H1 (cell line): ENCODE results near the gene LTBP1. TPM values are rescaled to one million over a fixed set of nuclear protein-coding genes. Genes with fewer than 3 reads are reported as not detected.

Experiments used
- CTCF ChIA-PET: fragments of 300-600 bp; sonication (Branson Sonifier 250); formaldehyde crosslinking; loops from one replicate; lab custom pipeline; 2021; ENCODE audit not compliant: partially characterized antibody; lab: Charles Lee
- POLR2A ChIA-PET: fragments of 300-600 bp; sonication (Branson Sonifier 250); formaldehyde crosslinking; loops from one replicate; lab custom pipeline; 2021; ENCODE audit warnings: inconsistent platforms; ENCODE audit not compliant: partially characterized antibody; lab: Charles Lee
- DNase-seq, 2 experiments: peaks; one replicate each; pipeline versions ENCODE4 v3.0.0 to v3.0.0-alpha.2; 2010 to 2022; ENCODE audit warnings: low spot score in 2 of 2, low read depth in 1 of 2, mixed read lengths in 1 of 2
- FAIRE-seq: peaks from 2 replicates; lab custom pipeline; 2011; peaks lifted over from hg19 to GRCh38; lab: Jason Lieb, UNC
- H2AFZ ChIP-seq: 2 replicates; pipeline ENCODE4 v1.8.1; 2012; ENCODE audit warnings: low read length, inconsistent platforms
- H2AK5ac ChIP-seq: 2 replicates; pipeline ENCODE4 v1.6.1; 2013; ENCODE audit warnings: low read depth, low read length
- H2BK120ac ChIP-seq: replicated peaks from 2 replicates; pipeline ENCODE3; 2013; ENCODE audit warnings: low read depth, low read length, inconsistent platforms
- H2BK12ac ChIP-seq: 2 replicates; pipeline ENCODE4 v1.6.1; 2013; ENCODE audit warnings: low read depth, low read length
- H2BK15ac ChIP-seq: 2 replicates; pipeline ENCODE4 v1.6.1; 2013; ENCODE audit warnings: low read length
- H2BK20ac ChIP-seq: 2 replicates; pipeline ENCODE4 v1.6.1; 2013; ENCODE audit warnings: low read length
- H2BK5ac ChIP-seq: 2 replicates; pipeline ENCODE4 v1.6.1; 2013; ENCODE audit warnings: low read depth, low read length
- H3K14ac ChIP-seq: 2 replicates; pipeline ENCODE4 v1.6.1; 2013; ENCODE audit warnings: inconsistent platforms; ENCODE audit not compliant: insufficient read length
- H3K18ac ChIP-seq: 2 replicates; pipeline ENCODE4 v1.6.1; 2013; ENCODE audit warnings: low read length; ENCODE audit errors: extremely low read depth
- H3K23ac ChIP-seq: 2 replicates; pipeline ENCODE4 v1.6.1; 2013; ENCODE audit warnings: inconsistent platforms; ENCODE audit not compliant: insufficient read length
- H3K23me2 ChIP-seq: 2 replicates; pipeline ENCODE4 v1.6.1; 2013; ENCODE audit warnings: low read depth, low read length
- H3K27ac ChIP-seq: 2 replicates; pipeline ENCODE4 v1.6.1; 2011; ENCODE audit warnings: low read depth, low read length, inconsistent platforms
- H3K27me3 ChIP-seq, 4 experiments: replicated peaks in 1 of 4; 1 replicate in 1 of 4; 2 replicates in 3 of 4; pipeline versions ENCODE4 v1.6.1 to v1.8.1; 2011 to 2013; ENCODE audit warnings: low read length in 3 of 4, mild to moderate bottlenecking in 3 of 4, inconsistent platforms in 2 of 4, mixed read lengths in 2 of 4, moderate library complexity in 1 of 4; ENCODE audit not compliant: control insufficient read depth in 3 of 4, insufficient read depth in 3 of 4; ENCODE audit errors: extremely low read depth in 1 of 4
- H3K36me3 ChIP-seq, 4 experiments: 2 replicates each; pipeline versions ENCODE4 v1.6.1 to v1.8.1; 2011 to 2013; ENCODE audit warnings: mild to moderate bottlenecking in 4 of 4, low read length in 3 of 4, moderate library complexity in 2 of 4, control low read depth in 1 of 4, inconsistent platforms in 1 of 4; ENCODE audit not compliant: insufficient read depth in 4 of 4, control insufficient read depth in 2 of 4
- H3K4ac ChIP-seq: replicated peaks from 2 replicates; pipeline ENCODE3; 2013; ENCODE audit warnings: low read length, low read depth, mixed read lengths, inconsistent platforms; ENCODE audit not compliant: insufficient read length
- H3K4me1 ChIP-seq, 4 experiments: replicated peaks in 1 of 4; 1 replicate in 1 of 4; 2 replicates in 3 of 4; pipeline versions ENCODE4 v1.6.1 to v1.8.1; 2011 to 2013; ENCODE audit warnings: low read length in 3 of 4, inconsistent platforms in 2 of 4, mixed read lengths in 1 of 4; ENCODE audit not compliant: insufficient read depth in 4 of 4, control insufficient read depth in 3 of 4
- H3K4me2 ChIP-seq, 2 experiments: 2 replicates each; pipeline versions ENCODE4 v1.6.1 to v1.8.1; 2011 to 2013; ENCODE audit warnings: low read depth in 2 of 2, low read length in 2 of 2, control low read depth in 1 of 2, inconsistent platforms in 1 of 2, mild to moderate bottlenecking in 1 of 2; ENCODE audit not compliant: insufficient read depth in 1 of 2
- H3K4me3 ChIP-seq, 4 experiments: fragments of 200-600, 300-600 bp in 1 of 4; sonication (generic), shearing (Covaris generic), sonication (Bioruptor Twin) in 1 of 4; 2 replicates each; pipeline versions ENCODE4 v1.5.1 to v1.8.1; 2011 to 2016; ENCODE audit warnings: low read length in 4 of 4, low read depth in 3 of 4, control low read depth in 2 of 4, inconsistent platforms in 2 of 4, mild to moderate bottlenecking in 2 of 4, mixed read lengths in 1 of 4, moderate library complexity in 1 of 4; ENCODE audit not compliant: insufficient read depth in 2 of 4; ENCODE audit errors: extremely low read depth in 1 of 4
- H3K56ac ChIP-seq: replicated peaks from 2 replicates; pipeline ENCODE3; 2013; ENCODE audit warnings: low read depth, mild to moderate bottlenecking, mixed read lengths, low read length, inconsistent platforms; ENCODE audit not compliant: insufficient read length
- H3K79me1 ChIP-seq: 2 replicates; pipeline ENCODE4 v1.6.1; 2013; ENCODE audit warnings: low read depth, low read length, control low read depth
- H3K79me2 ChIP-seq, 2 experiments: 2 replicates each; pipeline versions ENCODE4 v1.6.1 to v1.8.1; 2012 to 2013; ENCODE audit warnings: low read length in 2 of 2, mild to moderate bottlenecking in 2 of 2, inconsistent platforms in 1 of 2; ENCODE audit not compliant: insufficient read depth in 2 of 2, control insufficient read depth in 1 of 2
- H3K9ac ChIP-seq, 4 experiments: replicated peaks in 1 of 4; 1 replicate in 1 of 4; 2 replicates in 3 of 4; pipeline versions ENCODE4 v1.6.1 to v1.8.1; 2011 to 2013; ENCODE audit warnings: low read depth in 3 of 4, low read length in 3 of 4, control low read depth in 2 of 4, mild to moderate bottlenecking in 2 of 4, moderate library complexity in 2 of 4, inconsistent platforms in 1 of 4; ENCODE audit errors: extremely low read depth in 1 of 4
- H3K9me3 ChIP-seq, 2 experiments: 2 replicates each; pipeline versions ENCODE4 v1.6.1 to v1.8.1; 2012 to 2013; ENCODE audit warnings: mild to moderate bottlenecking in 2 of 2, moderate library complexity in 2 of 2, control low read depth in 1 of 2, inconsistent platforms in 1 of 2, low read depth in 1 of 2, low read length in 1 of 2, mixed read lengths in 1 of 2; ENCODE audit not compliant: insufficient read depth in 2 of 2
- H4K20me1 ChIP-seq, 2 experiments: replicated peaks in 1 of 2; 2 replicates each; pipeline versions ENCODE3 to v1.8.1; 2011 to 2013; ENCODE audit warnings: inconsistent platforms in 2 of 2, low read length in 2 of 2, mild to moderate bottlenecking in 1 of 2; ENCODE audit not compliant: insufficient read depth in 2 of 2, control insufficient read depth in 1 of 2
- H4K5ac ChIP-seq: 2 replicates; pipeline ENCODE4 v1.6.1; 2013; ENCODE audit warnings: low read length, low read depth, mixed read lengths, inconsistent platforms; ENCODE audit not compliant: insufficient read length
- H4K8ac ChIP-seq: 2 replicates; pipeline ENCODE4 v1.8.0; 2013; ENCODE audit warnings: mild to moderate bottlenecking, moderate library complexity, low read length, inconsistent platforms; ENCODE audit not compliant: insufficient read depth; ENCODE audit errors: extremely low read depth
- H4K91ac ChIP-seq: replicated peaks from 2 replicates; pipeline ENCODE3; 2013; ENCODE audit warnings: low read length, mixed read lengths, inconsistent platforms; ENCODE audit not compliant: insufficient read length
- HDAC2 ChIP-seq, 2 experiments: fragments of 300-600 bp in 1 of 2; sonication (generic) in 1 of 2; IDR thresholded peaks; 2 replicates each; pipeline ENCODE4 v1.6.1; 2011 to 2012; ENCODE audit warnings: low read depth in 2 of 2, low read length in 2 of 2, mild to moderate bottlenecking in 2 of 2, moderate library complexity in 2 of 2, borderline replicate concordance in 1 of 2, inconsistent platforms in 1 of 2
- WGBS, 2 experiments: shearing (Covaris generic) in 1 of 2; methylation state at CpG; one replicate each; pipeline versions ENCODE4 v1.1.6 to v1.1.7; 2013 to 2015; ENCODE audit warnings: low lambda C conversion rate in 2 of 2, mixed read lengths in 2 of 2, inconsistent platforms in 1 of 2, low coverage in 1 of 2, missing lambda C conversion rate in 1 of 2; ENCODE audit not compliant: insufficient replicate concordance in 2 of 2, insufficient coverage in 1 of 2, insufficient read length in 1 of 2; ENCODE audit errors: extremely low coverage in 1 of 2, missing lambda C conversion rate in 1 of 2; 5-methylcytosine and 5-hydroxymethylcytosine counted together
- polyA plus RNA-seq, 7 experiments: library from polyadenylated mRNA; depleted of rRNA in 3 of 7; stranded (reverse) in 5 of 7; unstranded in 2 of 7; fragments of >200 nt in 5 of 7; fragments of 200-250 nt in 2 of 7; gene quantifications; 1 replicate in 5 of 7; 2 replicates in 1 of 7; 4 replicates in 1 of 7; pipeline versions ENCODE4 v1.2.1 to v1.2.3, GENCODE V29; 2011 to 2013; ENCODE audit warnings: missing spikeins in 2 of 7, mixed read lengths in 2 of 7
- total RNA-seq: library from RNA; stranded (reverse); fragmentation: NEBNext Ultra II Directional; extraction: Animal tissue kit (Norgen Biotek cat#: 25700); gene quantifications from 2 replicates; pipeline ENCODE4 v1.2.1, GENCODE V29; 2021

Gene LTBP1
- total and polyA plus RNA-seq, 2 of the 8 experiments (the other 6 are each of a cell fraction or from before 2014, with no cell fraction given) = 15.4 to 24.7 TPM

DNA sequence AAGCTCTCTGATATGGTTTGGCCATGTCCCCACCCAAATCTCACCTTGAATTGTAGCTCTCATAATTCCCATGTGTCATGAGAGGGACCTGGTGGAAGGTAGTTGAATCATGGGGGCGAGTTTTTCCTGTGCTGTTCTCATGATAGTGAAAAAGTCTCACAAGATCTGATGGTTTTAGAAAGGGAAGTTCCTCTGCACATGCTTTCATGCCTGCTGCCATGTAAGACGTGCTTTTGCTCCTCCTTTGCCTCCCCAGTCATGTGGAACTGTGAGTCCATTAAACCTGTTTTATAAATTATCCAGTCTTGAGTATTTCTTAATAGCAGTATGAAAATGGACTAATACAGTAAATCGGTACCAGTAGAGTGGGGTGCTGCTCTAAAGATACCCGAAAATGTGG, 34.9 kb downstream of the LTBP1 start:
- peaks cover 0 to 2% of the 10 kb centered on the region in 2 experiments; a peak in 1 of 4 replicates for H3K9me3 ChIP-seq
- H2BK15ac ChIP-seq = no peak overlapping the region
- no peak overlapping the region for H2BK12ac ChIP-seq
- H3K4me3 ChIP-seq = no peak overlapping the region
- H3K4me2 ChIP-seq = no peak overlapping the region
- H3K4me1 ChIP-seq = no peaks in the 10 kb centered on the region; a peak in 1 of 7 replicates
- no peak overlapping the region for H2BK20ac ChIP-seq
- no peak overlapping the region for H3K14ac ChIP-seq
- ChIA-PET CTCF (no interaction called here), POLR2A (no interaction called here)
- no peak overlapping the region for H3K18ac ChIP-seq
- no peak for TF ChIP-seq HDAC2 (IDR thresholded peaks at IDR 0.05; ENCODE audit: borderline replicate concordance in 1 of 2, low read depth in 2 of 2, low read length in 2 of 2)
- no peak overlapping the region for H3K4ac ChIP-seq
- no peaks in the 10 kb centered on the region; a peak in 1 of 8 replicates for H3K36me3 ChIP-seq
- no peaks in the 10 kb centered on the region; a peak in 1 of 4 replicates for H3K79me2 ChIP-seq
- H3K9ac ChIP-seq = no peak overlapping the region
- no peaks in the 10 kb centered on the region for H3K23me2 ChIP-seq
- H3K79me1 ChIP-seq = no peaks in the 10 kb centered on the region
- DNase-seq = no peak
- no peak overlapping the region for H2BK120ac ChIP-seq
- H4K5ac ChIP-seq = no peak overlapping the region
- H3K27me3 ChIP-seq = no peaks in the 10 kb centered on the region
- 89% methylated on average over 4 of the region's 4 CpGs; no CpG with 5 or more reads in 1 of the 2 experiments for WGBS, 2 experiments
- no peak overlapping the region for H2AFZ ChIP-seq
- H4K8ac ChIP-seq = no peak overlapping the region
- H4K91ac ChIP-seq = no peak overlapping the region
- no peaks in the 10 kb centered on the region for H4K20me1 ChIP-seq
- no peak for FAIRE-seq
- no peak overlapping the region for H3K56ac ChIP-seq
- H2BK5ac ChIP-seq = no peak overlapping the region
- H3K27ac ChIP-seq = no peak overlapping the region
- H3K23ac ChIP-seq = no peak overlapping the region
- H2AK5ac ChIP-seq = no peak overlapping the region
